ENCODE data around the gene UBALD1.

GRCh38 chr16:4654011-4654963 lies 39.6 kb upstream of the UBALD1 start:
- TF ChIP-seq CTCF (IDR thresholded peaks at IDR 0.05) (no peak), POLR2A (IDR thresholded peaks at IDR 0.05) (no peak)
